ENCODE measurements around the gene ZMIZ2. TPM values are rescaled to one million over a fixed set of nuclear protein-coding genes. Genes with fewer than 3 reads are reported as not detected.

ZMIZ2 gene
- total and polyA plus RNA-seq, 2 experiments from 2014 or later, result 15.5 to 46.1 TPM

DNA sequence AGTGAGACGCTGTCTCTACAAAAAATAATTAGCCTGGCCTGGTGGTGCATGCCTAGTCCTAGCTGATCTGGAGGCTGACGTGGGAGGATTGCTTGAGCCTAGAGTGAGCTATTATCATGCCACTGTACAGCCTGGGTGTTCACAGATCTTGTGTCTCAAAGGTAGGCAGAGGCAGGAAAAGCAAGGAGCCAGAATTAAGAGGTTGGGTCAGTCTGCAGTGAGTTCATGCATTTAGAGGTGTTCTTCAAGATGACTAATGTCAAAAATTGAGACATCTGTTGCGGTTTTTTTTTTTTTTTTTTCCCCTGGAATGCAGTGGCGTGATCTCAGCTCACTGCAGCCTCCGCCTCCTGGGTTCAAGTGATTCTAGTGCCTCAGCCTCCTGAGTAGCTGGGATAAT is 53.2 kb downstream of the ZMIZ2 start:
- Histone ChIP-seq H3K4me1 (ENCODE audit: insufficient read depth) (peaks cover 14% of the 10 kb centered on the region), H3K9me2 (ENCODE audit: insufficient read depth) (no peaks in the 10 kb centered on the region), H2AFZ (no peak overlapping the region), H4K20me1 (replicated peaks; ENCODE audit: insufficient read depth) (peaks cover 53% of the 10 kb centered on the region), H3K27ac (ENCODE audit: low read depth) (peak overlapping the region; percentile 87), H3F3A (replicated peaks; ENCODE audit: low read depth) (peaks cover 75% of the 10 kb centered on the region), H3K4me2 (no peak overlapping the region), H3K4me3 (no peak overlapping the region), H3K36me3 (ENCODE audit: insufficient read depth) (peaks cover 58% of the 10 kb centered on the region), H3K27me3 (ENCODE audit: insufficient read depth) (no peaks in the 10 kb centered on the region), H3K79me2 (replicated peaks; ENCODE audit: insufficient read depth) (peaks cover 39% of the 10 kb centered on the region)
- H3K27me3 Mint-ChIP-seq (ENCODE audit: insufficient read depth, low read depth, poor library complexity), result peaks cover 34% of the 10 kb centered on the region
- TF ChIP-seq, protein P1, sequence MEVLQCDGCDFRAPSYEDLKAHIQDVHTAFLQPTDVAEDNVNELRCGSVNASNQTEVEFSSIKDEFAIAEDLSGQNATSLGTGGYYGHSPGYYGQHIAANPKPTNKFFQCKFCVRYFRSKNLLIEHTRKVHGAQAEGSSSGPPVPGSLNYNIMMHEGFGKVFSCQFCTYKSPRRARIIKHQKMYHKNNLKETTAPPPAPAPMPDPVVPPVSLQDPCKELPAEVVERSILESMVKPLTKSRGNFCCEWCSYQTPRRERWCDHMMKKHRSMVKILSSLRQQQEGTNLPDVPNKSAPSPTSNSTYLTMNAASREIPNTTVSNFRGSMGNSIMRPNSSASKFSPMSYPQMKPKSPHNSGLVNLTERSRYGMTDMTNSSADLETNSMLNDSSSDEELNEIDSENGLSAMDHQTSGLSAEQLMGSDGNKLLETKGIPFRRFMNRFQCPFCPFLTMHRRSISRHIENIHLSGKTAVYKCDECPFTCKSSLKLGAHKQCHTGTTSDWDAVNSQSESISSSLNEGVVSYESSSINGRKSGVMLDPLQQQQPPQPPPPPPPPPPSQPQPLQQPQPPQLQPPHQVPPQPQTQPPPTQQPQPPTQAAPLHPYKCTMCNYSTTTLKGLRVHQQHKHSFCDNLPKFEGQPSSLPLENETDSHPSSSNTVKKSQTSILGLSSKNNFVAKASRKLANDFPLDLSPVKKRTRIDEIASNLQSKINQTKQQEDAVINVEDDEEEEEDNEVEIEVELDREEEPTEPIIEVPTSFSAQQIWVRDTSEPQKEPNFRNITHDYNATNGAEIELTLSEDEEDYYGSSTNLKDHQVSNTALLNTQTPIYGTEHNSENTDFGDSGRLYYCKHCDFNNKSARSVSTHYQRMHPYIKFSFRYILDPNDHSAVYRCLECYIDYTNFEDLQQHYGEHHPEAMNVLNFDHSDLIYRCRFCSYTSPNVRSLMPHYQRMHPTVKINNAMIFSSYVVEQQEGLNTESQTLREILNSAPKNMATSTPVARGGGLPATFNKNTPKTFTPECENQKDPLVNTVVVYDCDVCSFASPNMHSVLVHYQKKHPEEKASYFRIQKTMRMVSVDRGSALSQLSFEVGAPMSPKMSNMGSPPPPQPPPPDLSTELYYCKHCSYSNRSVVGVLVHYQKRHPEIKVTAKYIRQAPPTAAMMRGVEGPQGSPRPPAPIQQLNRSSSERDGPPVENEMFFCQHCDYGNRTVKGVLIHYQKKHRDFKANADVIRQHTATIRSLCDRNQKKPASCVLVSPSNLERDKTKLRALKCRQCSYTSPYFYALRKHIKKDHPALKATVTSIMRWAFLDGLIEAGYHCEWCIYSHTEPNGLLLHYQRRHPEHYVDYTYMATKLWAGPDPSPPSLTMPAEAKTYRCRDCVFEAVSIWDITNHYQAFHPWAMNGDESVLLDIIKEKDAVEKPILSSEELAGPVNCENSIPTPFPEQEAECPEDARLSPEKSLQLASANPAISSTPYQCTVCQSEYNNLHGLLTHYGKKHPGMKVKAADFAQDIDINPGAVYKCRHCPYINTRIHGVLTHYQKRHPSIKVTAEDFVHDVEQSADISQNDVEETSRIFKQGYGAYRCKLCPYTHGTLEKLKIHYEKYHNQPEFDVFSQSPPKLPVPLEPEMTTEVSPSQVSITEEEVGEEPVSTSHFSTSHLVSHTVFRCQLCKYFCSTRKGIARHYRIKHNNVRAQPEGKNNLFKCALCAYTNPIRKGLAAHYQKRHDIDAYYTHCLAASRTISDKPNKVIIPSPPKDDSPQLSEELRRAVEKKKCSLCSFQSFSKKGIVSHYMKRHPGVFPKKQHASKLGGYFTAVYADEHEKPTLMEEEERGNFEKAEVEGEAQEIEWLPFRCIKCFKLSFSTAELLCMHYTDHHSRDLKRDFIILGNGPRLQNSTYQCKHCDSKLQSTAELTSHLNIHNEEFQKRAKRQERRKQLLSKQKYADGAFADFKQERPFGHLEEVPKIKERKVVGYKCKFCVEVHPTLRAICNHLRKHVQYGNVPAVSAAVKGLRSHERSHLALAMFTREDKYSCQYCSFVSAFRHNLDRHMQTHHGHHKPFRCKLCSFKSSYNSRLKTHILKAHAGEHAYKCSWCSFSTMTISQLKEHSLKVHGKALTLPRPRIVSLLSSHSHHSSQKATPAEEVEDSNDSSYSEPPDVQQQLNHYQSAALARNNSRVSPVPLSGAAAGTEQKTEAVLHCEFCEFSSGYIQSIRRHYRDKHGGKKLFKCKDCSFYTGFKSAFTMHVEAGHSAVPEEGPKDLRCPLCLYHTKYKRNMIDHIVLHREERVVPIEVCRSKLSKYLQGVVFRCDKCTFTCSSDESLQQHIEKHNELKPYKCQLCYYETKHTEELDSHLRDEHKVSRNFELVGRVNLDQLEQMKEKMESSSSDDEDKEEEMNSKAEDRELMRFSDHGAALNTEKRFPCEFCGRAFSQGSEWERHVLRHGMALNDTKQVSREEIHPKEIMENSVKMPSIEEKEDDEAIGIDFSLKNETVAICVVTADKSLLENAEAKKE (CRISPR knock-in tag; IDR thresholded peaks at IDR 0.05), result no peak
- TF ChIP-seq REST (IDR thresholded peaks at IDR 0.05; ENCODE audit: unreplicated experiment), result no peak
- TF ChIP-seq EZH2 (IDR thresholded peaks at IDR 0.05; ENCODE audit: low read depth, unreplicated experiment), result no peak
- no peak for TF ChIP-seq NANOG (IDR thresholded peaks at IDR 0.05; ENCODE audit: borderline replicate concordance)
- TF ChIP-seq EZH2phosphoT487 (IDR thresholded peaks at IDR 0.05; ENCODE audit: unreplicated experiment), result no peak
- TF ChIP-seq JUNB (IDR thresholded peaks at IDR 0.05; ENCODE audit: unreplicated experiment), result no peak
- no peak for TF ChIP-seq ZNF331 (CRISPR knock-in tag; IDR thresholded peaks at IDR 0.05; ENCODE audit: low read depth)
- TF ChIP-seq, protein P2, sequence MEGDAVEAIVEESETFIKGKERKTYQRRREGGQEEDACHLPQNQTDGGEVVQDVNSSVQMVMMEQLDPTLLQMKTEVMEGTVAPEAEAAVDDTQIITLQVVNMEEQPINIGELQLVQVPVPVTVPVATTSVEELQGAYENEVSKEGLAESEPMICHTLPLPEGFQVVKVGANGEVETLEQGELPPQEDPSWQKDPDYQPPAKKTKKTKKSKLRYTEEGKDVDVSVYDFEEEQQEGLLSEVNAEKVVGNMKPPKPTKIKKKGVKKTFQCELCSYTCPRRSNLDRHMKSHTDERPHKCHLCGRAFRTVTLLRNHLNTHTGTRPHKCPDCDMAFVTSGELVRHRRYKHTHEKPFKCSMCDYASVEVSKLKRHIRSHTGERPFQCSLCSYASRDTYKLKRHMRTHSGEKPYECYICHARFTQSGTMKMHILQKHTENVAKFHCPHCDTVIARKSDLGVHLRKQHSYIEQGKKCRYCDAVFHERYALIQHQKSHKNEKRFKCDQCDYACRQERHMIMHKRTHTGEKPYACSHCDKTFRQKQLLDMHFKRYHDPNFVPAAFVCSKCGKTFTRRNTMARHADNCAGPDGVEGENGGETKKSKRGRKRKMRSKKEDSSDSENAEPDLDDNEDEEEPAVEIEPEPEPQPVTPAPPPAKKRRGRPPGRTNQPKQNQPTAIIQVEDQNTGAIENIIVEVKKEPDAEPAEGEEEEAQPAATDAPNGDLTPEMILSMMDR (conservative IDR thresholded peaks at IDR 0.05; ENCODE audit: low read depth in 2 of 2), result no peak
- TF ChIP-seq POLR2AphosphoS5 (IDR thresholded peaks at IDR 0.05; ENCODE audit: low read depth), result no peak
- TF ChIP-seq STAT1 (IDR thresholded peaks at IDR 0.05; ENCODE audit: unreplicated experiment), result no peak
- no peak for TF ChIP-seq CREB1 (CRISPR knock-in tag; IDR thresholded peaks at IDR 0.05; ENCODE audit: low read depth)
- no peak for TF ChIP-seq ZNF114 (CRISPR knock-in tag; IDR thresholded peaks at IDR 0.05)
- TF ChIP-seq, protein P3, sequence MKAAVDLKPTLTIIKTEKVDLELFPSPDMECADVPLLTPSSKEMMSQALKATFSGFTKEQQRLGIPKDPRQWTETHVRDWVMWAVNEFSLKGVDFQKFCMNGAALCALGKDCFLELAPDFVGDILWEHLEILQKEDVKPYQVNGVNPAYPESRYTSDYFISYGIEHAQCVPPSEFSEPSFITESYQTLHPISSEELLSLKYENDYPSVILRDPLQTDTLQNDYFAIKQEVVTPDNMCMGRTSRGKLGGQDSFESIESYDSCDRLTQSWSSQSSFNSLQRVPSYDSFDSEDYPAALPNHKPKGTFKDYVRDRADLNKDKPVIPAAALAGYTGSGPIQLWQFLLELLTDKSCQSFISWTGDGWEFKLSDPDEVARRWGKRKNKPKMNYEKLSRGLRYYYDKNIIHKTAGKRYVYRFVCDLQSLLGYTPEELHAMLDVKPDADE (IDR thresholded peaks at IDR 0.05), result no peak
- peak overlapping the region; percentile 10; the same call in 1 of the 3 replicates for H3K4me3 Mint-ChIP-seq
- ATAC-seq (no peak), DNase-seq (ENCODE audit: low spot score) (no peak)
- peaks cover 3% of the 10 kb centered on the region; the same call in 2 of the 3 replicates for H3K9me3 Mint-ChIP-seq
- H3K36me3 Mint-ChIP-seq (ENCODE audit: low read depth), result peaks cover 82% of the 10 kb centered on the region
- peaks cover 17% of the 10 kb centered on the region; the same call in 2 of the 3 replicates for H3K4me1 Mint-ChIP-seq
- H3K27ac Mint-ChIP-seq, result peak overlapping the region; percentile 90

All from GM23338 (cell line).